ENCODE measurements around the gene REPS1.

REPS1 gene, protein sequence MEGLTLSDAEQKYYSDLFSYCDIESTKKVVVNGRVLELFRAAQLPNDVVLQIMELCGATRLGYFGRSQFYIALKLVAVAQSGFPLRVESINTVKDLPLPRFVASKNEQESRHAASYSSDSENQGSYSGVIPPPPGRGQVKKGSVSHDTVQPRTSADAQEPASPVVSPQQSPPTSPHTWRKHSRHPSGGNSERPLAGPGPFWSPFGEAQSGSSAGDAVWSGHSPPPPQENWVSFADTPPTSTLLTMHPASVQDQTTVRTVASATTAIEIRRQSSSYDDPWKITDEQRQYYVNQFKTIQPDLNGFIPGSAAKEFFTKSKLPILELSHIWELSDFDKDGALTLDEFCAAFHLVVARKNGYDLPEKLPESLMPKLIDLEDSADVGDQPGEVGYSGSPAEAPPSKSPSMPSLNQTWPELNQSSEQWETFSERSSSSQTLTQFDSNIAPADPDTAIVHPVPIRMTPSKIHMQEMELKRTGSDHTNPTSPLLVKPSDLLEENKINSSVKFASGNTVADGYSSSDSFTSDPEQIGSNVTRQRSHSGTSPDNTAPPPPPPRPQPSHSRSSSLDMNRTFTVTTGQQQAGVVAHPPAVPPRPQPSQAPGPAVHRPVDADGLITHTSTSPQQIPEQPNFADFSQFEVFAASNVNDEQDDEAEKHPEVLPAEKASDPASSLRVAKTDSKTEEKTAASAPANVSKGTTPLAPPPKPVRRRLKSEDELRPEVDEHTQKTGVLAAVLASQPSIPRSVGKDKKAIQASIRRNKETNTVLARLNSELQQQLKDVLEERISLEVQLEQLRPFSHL
- total RNA-seq, result 17.4 to 45.6 (median 37.2) reads per million in 17 experiments

DNA sequence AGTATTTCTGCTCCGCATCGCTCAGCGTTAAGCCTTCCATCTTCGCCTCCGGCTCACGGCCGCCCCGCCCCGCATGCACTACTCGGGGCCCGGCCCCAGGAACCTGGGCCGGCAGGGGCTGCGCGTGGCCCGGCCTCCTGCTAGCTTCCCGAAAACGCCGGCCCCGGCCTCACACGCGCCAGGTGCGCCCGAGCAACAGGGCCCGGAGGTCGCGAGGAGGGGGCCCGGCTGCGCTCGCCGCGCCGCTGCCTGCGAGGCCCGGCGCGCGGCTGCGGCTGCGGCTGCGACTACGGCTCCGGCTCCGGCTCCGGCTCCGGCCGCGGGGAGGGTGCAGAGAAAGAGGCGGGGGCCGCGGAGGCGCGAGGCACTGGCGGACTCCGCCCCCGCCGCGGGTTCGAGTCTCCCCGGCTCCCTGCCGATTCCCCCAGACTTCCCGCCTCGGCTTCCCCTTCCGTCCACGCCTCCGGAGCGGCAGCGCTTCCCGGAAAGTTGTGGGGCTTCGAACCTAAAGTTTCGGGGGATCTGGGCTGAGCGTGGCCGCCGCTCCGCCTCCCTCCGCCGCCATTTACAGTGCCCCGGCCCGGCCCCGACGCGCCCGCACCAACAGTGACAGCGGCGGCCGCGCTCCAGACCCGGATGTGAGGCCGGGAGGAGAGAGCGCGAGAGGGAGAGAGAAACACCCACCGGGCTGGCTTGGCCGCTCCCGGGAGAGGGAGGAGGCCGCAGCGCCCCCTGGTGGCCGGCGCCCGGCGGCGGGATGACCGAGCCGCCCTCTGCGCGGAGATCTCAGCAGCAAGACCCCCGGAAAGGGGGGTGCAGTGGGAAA, at the start of gene REPS1:
REPS1 (minus strand) TSS at position 611 of the 826 bp plus-strand sequence; CDS start at position 40, 571 bp downstream.
- DNase-seq, result peak; percentile 92 to 97 (median 96)

DNA sequence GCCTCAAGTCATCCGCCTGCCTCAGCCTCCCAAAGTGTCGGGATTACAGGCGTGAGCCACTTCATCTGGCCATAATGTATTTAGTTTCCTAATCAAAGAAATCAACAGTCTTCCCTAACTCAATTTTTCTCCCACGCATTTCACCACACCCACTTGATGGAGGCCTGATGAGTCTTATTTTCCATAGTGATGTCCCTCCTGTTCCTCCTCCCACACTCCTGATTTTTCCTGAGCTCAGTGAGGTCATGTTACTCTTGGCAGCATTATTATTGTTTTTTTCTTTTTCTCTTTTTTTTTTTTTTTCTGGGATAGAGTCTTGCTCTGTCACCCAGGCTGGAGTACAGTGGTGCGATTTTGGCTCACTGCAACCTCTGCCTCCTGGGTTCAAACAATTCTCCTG, 49.4 kb upstream of the REPS1 start:
- peak in 3 of 4 experiments; percentile 23 to 57 (median 29) for DNase-seq

DNA sequence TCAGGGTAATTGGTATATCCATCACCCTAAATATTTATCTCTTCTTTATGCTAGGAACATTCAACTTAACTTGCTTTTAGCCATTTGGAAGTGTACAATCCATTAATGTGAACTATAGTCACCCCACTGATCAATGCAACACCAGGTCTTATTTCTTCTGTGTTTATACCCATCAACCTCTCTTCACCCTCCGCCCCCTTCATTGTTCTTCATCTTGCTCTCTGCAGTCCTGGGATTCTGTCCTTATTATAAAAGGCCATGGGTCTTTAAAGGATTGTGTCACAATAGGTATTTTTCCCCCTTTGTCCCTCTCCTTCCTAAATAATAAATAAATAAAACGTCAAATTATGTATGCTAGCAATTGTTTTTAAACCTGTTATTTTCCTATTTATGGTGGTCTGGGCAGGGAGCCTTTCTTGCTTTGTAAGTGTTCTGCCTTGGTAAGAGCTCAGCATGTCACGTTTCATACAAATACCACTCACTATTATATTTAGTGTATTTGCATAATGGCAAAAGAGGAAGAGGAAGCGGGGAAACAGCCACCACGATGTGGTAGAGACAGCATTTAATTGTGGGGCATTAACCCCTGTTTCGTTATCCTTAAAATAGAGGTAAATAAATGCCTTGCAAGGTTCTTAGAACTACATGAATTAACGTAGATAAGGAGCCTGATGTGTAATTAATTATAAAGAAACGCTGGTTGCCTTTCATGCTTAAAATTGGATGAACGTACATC, 42.3 kb upstream of the REPS1 start:
- DNase-seq, result peak; percentile 62 to 77 (median 72)

DNA sequence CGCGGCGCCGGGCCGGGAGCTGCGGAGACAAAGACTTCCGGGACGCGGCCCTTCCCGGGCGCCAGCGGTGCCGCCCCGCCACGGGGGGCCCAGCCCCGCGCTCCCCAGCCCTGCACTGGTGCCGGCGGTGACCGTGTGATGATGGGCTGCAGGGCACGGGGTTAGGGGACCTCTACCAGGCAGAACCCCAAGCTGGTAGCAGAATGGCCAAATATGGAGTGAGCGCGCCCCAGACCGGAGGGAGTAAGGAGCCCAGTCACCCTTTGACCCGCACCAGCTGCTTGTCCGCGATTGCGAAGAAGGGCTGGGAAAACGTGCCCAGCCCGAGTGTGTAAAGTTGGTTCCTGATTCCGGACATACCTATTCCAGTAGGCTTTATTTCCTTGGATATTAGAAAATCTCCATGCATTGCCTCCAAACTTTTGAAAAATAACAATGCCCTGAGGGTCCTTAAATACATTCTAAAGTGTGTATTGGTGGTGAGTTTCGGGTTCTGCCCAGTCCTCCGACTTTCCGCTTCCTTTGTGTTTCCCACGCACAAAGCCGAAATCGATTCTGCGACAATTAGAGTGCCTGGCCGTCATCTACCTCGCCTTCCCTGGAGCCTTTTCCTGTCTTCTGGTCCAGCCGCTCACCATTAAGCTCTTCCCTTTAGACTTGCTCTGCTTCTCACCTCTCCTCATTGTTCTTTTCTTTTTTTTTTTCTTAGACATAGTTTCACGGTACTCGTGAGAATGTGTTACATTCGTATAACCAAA, 41.6 kb upstream of the REPS1 start:
- DNase-seq, result peak; percentile 71 to 80 (median 78)

DNA sequence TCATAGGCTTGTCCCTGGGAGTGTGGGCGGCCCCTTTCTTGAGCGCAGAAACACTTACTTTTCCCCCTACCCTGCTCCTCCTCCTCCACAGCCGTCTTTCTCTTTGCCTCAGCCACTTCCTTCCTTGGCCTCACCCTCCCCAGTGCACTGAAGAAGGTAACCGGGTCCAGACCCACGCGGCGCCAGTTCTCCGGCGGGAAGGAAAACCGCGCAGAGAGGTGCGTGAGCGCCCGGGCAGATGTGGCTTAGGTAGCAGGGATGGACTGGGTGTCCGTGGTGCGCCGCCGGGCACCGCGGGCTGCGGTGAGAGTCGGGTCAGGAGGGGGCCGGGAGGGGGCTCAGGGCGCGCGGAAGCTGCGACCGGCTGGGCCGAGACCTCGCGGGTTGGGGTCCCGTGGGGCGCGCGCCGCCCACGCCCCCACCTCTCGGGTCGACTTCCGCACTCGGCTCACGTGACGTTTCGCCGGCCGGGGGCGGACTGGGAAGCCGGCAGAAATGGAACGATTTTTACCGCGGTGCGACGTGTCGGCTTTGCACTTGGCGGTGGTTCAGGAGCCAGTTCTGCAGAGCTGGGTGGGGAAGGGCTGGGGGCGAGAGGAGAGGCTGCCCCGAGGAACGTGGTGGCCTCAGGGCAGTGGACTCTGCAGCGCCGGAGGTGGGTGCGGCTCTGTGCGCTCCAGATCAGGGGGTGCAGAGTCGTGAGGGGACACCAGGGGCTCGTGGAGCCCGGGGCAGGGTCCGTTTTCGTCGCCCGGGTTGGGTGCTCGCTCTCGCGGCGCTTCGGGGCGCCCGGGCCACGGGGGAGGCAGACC, 40.8 kb upstream of the REPS1 start, which contains the start of gene ABRACL:
ABRACL (plus strand) TSS at position 88 of the 812 bp plus-strand sequence. CDS start 5,416 bp downstream, outside the sequence.
- peak; percentile 90 to 93 (median 92) for DNase-seq

DNA sequence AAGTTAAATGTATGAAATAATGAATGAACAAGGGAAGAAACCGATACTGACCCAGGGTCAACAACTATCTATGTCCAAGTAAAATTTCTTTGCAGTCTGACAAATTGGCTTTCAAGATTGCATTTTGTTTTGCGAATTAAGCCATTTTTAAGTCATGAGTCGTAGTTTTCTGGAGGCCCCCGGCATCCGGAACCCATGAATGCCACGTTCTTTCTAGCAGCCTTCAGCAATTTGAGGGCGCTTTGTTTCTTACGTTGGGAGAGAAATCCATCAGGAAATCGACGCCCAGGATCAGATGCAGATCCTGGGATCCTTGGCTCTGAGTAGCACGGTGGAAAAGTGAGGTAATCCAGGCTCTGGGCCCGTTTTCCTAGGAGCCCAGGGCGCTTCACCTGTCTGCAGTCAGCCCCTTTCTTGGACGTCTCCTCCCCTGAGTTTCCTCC, 40.2 kb upstream of the REPS1 start:
- peak in 3 of 4 experiments; percentile 47 to 58 (median 56) for DNase-seq

DNA sequence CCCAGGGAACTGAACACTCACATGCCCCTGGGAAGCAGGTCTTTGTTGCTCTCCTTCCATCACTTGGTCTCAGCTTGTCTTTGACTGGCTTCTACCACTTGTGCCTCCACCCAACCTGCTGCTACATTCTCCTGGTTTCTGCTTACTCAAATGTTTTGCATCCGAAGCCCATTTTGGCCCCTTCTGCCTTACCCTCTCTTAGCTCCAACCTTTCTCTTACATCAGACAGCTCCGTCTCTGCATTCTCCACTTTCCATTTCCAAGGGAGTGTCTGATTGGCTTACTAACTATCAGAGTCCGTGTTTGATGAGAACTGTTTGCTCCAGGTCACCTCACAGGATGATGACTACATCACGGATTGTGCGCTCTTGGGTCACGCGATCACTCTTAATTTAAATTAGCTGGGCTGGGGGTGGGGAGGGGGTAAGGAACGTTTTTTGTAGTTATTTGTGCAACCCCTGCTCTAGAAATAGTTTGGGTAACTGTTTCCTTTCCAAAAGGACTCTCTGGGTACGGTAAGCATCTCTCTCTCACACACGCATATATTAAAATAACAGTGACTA, 39.6 kb upstream of the REPS1 start:
- DNase-seq, result peak; percentile 39 to 64 (median 58)

DNA sequence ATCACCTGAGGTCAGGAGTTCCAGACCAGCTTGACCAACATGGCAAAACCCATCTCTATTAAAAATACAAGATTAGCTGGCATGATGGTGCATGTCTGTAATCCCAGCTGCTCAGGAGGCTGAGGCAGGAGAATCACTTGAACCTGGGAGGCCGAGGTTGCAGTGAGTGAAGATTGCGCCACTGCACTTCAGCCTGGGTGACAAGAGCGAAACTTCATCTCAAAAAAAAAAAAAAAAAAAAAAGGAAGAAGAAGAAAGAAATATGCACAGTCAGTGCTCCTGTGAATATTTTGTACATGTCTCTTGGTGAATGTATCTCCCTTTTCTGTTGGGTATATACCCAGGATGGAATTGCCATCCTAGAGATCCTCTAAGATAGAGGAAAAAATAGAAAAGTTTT, 37.4 kb upstream of the REPS1 start:
- DNase-seq, result peak; percentile 37 to 68 (median 63)

DNA sequence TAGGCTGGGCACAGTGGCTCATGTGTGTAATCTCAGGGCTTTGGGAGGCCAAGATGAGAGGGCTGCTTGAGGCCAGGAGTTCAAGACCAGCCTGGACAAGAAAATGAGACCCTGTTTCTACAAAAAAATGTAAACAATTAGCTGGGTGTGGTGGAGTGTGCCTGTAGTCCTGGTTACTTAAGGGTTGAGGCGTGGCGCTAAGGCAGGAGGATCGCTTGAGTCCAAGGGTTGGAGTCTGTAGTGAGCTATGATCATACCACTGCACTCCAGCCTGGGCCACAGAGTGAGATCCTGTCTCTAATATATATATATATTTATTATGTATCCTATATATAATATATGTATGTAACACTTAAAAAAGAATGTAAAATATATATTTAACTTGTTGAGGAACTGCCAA, 32.6 kb upstream of the REPS1 start:
- DNase-seq, result no peak

DNA sequence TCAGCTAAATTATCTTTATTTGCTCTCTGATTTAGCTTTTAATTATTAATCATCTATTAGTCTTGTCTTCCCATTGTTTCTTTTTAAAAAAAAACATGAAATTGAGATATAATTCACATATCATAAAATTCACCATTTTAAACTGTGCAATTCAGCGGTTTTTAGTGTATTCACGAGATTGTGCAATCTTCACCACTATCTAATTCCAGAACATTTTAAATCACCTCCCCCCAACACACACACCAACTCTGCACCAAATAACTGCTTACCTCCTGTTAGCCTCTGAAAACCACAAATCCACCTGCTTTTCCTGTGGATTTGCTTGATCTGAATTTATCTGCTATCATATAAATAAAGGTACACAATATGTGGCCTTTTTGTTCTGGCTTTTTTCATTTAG, 31.7 kb upstream of the REPS1 start:
- DNase-seq, result no peak

DNA sequence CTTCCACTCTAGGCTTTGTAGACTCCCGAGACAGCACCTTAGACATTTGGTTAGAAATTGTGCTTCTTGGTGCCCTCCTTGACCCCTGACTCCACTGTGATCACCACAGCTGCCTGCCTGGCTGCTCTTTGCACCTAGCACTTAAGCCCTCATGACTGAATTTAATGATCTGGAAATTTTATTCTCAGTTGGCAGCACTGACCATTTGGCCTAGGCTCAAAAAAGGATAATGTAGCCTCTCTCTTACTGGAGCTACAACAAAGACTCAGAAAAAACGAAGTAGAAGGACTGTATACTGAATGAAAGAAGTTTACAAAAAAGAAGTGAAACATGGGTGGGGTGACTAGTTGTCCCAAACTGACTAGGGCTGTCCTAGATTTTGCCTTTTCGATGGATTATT, 29.2 kb upstream of the REPS1 start:
- DNase-seq, result no peak

DNA sequence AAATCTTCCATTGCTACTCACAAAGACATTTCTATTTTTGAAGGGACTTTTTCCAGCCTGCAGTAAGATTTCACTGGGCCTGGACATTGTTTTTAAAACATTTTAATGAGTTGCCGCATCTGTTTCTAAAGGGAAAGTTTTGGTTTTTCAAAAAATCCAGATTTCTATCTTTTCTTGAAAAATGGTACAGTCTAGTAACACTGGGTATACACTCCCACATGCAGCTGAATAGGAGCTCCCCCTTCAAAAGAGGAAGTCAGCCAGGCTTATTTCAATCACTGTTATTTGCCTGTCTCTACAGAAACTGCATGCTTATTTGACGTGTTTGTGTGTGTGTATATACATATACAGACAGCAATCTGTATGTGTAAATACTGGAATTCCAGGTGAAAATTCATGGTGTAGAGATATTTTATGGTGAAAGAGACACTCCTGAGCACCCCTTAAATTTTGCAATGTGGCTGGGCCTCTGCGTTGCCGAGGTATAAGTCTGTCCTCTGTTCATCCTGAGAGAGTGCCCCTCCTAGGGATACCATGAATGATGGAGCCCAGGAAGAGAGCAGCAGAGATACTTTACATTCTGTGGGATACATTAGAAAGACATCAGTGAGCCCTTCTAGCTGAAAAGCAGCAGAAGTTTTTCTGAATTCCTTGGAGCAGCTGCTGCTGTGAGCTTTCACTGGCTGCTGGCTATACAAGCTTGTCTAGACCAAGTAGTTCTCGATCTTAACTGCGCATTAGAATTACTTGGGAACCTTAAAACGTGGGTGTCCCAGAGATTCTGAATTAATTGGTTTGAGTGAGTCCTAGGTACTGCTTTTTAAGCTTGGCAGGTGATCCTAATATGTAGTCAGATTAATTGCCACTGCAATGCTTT, 28.5 kb upstream of the REPS1 start:
- peak; percentile 49 to 72 (median 62) for DNase-seq

DNA sequence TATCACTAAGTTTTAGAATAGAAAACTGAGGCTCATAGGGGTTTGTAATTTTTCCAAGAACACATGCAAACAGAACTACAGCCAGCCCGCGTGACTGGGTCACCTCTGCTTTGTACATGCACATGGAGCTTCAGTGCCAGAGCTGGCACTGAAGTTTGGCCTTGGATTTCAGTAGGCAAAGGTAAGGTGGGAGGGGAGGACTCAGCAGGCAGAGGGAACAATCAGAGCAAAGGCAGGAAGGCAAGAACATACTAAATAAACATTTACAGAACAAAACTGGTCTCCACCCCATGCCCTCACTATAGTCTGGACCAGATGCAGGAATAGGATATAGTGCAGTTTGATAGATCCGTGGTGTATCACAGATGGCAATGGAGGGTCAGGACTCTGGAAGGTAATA, 26.9 kb upstream of the REPS1 start:
- DNase-seq, result no peak

DNA sequence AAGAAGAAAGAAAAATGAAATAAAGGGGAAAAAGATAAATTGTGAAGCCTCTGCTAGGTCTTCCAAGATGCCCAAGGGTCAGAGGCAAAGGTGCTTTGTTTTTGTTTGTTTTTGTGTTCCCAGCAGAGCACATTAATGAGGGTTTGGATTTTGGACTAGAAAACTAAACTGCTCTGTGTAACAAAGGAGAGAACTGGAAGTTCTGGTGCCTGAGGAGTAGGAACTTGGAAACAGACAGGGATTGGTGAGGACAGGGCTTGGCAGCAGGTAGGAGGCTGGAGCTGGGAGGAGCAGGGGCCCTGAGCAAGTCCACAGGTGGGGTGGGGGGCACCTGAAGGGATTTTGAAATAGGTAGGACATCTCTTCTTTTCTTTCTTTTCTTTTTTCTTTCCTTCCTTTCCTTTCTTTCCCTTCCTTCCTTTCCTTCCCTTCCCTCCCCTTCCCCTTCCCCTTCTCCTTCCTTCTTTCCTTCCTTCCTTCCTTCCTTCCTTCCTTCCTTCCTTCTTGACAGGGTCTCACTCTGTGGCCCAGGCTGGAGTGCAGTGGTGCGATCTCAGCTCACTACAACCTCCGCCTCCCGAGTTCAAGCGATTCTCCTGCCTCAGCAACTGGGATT, 25.2 kb upstream of the REPS1 start:
- DNase-seq, result no peak

DNA sequence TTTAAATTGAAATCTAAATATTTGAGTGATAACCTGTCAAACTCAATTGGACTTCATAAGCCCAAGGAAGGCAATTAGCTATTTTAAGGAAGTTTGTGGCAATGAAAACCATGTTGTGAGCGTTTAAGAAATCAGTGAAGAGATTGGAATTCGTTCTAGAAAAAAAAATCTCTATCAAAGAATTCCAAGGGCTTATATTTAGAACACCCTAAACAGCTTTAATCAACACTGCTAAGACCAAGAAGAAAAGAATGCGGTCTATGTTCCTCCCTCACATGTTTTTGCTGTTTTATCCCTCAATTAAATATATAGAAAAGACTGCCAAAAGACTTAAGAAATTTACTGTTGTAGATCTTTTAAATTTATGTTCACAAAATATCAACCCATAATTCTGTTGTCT, 23.9 kb upstream of the REPS1 start:
- no peak for DNase-seq

DNA sequence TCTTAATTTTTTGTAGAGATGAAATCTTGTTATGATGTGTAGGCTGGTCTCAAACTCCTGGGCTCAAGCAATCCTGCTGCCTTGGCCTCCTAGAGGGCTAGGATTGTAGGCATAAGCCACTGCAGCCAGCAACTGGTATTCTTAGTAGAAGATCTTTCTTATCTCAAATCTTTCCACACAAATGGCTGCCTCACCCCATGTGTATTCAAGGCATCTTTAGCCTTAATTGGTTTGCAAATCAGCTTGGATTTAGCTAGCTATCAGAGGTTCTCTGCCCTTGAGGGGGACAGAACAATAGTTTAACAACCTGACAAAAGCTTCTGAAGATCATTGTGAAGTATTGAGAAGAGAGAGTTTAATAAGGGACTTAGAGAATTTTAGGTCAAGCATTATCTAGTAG, 22.6 kb upstream of the REPS1 start:
- DNase-seq, result no peak

DNA sequence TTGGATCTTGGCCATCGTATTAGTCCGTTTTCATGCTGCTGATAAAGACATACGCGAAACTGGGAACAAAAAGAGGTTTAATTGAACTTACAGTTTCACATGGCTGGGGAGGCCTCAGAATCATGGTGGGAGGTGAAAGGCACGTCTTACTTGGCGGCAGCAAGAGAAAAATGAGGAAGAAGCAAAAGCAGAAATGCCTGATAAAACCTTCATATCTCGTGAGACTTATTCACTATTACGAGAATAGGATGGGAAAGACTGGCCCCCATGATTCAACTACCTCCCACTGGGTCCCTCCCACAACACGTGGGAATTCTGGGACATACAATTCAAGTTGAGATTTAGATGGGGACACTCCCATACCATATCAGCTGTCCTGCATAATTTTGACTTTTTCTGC, 20.1 kb upstream of the REPS1 start:
- peak in 3 of 4 experiments; percentile 18 to 48 (median 29) for DNase-seq

DNA sequence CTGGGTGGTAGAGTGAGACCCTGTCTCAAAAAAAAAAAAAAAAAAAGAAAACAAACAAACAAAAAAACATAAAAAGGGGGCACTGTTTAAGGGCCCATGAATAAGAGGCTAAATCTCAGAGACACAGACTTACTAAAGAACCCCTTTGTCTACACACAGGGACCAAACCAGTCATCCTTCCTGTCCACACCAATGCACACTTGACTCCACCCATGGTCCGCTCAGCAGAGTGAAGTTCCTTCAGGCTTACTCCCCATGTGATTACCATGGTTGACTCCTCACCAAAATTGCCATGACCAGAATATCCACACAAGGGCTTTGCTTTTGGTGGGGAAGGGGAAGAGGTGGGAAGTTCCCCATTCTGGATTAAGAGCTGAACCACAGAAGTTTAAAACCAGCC, 19.4 kb upstream of the REPS1 start:
- DNase-seq, result no peak

Data from suppressor macrophage (primary cell).